HG02943 (cell line): ENCODE measurements around the gene GTSE1.
"Not testable (repeated sequence)": the region's sequence is repeated elsewhere in the genome, so short reads cannot be mapped to it uniquely, and the experiment has no call there.

Experiments used
- ATAC-seq: cut with Tn5 transposase; IDR thresholded peaks from one replicate; pipeline ENCODE4 v1.9.1; 2021; ENCODE audit warnings: mild to moderate bottlenecking, low read depth, moderate library complexity; ENCODE audit not compliant: unreplicated experiment

The GTSE1 gene

DNA sequence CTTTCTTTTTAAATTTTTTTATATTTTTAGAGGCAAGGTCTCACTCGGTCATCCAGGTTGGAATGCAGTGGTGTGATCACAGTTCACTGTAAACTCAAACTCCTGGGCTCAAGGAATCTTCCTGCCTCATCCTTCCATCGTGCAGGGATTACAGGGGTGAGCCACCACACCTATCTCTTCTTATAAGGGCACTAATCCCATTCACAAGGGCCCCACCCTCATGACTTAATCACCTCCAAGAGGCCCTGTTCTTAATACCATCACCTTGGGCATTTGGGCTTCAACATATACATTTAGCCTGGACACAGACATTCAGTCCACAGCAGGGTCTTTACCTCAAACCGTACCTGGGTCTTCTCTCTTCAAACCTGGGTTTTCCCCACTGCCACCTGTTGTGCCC lies 4.5 kb upstream of the GTSE1 start:
- no peak for ATAC-seq

DNA sequence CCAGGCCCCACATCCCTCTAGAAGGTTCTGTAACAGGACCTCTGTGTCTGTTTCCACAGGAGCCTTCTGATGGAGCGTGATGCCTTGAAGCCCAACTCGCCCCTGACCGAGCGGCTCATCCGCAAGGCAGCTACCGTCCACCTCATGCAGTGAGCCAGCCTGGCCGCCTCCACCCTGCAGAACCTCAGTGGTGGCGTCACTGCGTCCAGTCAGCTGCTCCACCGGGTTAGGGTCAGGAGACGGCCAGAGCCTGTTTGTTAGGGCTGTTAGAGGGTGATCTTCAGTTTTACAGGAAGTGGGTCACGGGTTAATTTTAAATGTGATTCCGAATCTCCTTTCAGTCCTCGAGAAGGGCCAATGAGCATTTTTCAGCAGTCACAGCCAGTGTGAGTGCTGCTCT lies 3.9 kb upstream of the GTSE1 start:
- no peak for ATAC-seq

DNA sequence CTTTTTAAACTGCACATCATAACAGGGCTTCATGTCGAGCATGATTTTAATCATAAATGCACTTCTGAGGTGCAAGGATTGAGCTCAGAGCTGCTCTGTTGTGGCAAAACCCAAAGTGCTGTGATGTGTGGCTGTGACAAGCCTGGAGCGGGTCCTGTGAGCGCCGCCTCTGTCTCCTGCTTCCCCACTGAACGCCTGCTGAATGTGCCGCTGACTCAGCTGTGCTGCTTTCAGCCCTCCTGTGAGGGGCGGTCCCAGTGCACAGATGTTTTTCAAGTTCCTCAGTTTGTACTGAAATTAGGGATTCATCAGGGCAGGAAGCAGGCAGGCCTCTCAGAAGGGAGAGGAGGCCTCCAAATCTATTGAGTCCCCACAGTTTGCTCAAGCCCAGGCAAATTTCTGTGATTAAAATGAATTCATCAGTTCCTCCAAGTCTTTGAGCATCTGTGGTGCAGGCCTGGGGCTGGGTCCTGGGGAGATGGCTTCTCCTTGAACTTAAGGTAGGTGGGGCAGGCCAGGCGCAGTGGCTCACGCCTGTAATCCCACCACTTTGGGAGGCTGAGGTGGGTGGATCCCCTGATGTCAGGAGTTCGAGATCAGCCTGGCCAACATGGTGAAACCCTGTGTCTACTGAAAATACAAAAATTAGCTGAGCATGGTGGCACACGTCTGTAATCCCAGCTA lies 3.0 kb upstream of the GTSE1 start:
- ATAC-seq: no peak

- ATAC-seq: no peak
These were observed 1.9 kb upstream of the GTSE1 start for GRCh38 chr22:46294784-46295183.

- no peak for ATAC-seq
These were observed 1.2 kb upstream of the GTSE1 start for GRCh38 chr22:46295277-46295971.

DNA sequence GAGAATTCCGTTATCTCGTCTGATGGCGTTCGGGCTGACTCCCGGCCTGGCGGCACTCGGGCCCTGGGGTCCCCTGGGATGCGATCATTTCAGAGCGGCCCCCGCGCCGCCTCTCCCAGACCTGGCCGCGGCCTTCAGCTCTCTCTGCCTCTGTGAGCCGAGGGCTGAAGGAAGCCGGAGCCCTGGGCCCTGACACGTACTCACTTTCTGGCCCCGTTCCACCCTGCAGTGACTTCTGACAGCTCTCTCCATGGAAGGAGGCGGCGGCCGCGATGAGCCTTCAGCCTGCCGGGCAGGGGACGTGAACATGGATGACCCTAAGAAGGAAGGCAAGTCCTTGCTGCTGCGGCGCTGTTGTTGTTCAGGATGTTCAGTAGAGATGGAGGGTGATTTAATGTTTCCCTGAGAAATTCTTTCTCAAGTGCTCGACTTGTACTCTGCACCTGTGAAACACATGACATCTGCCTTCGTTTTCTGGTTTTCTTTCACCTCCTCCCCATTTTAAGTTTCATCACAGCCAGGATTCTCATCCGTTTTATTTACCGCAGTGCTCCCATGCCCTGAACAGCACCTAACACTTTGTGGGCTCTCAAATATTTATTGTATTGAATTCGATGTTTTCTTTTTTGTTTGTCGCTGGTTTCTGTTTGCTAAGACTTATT lies 612 bp downstream of the GTSE1 start:
- ATAC-seq: peak; percentile 15

DNA sequence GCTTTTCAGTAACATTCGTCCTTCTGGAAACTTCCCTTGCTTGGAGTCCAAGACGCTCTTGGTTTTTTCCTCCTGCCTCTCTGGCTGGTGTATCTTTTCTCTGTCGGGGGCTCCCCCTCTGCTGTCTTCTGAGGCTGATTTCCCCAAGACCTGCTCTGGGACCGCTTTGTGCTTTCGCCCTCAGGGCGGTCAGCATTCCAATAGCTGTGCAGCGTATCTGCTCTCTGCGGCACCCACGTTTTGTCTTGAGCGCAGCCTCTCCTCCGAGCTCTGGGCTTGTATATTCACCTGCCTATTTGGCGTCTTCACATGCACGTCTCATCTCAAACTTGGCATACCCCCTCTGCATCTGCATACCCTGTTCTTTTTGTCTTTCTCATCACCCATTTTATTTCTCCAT lies 2.4 kb downstream of the GTSE1 start:
- no peak for ATAC-seq

DNA sequence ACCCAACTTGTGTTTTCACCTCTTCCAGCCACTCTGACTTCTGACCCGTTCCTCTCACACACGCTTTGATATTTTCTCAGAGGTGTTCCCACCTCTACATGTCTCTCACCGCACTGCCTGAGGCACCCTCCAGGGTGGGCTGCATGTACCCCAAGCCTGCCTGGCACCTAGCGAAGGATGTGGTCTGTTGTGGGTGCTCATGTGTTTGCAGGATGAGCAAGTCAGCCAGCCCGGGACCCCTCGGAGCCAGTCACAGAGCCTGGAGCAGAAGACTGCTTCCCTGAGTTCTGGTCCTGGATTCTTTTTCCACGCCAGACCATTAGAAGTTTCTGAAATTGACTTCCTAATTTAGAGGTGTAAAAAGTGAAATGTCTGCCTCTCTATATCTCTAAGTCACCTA lies 3.8 kb downstream of the GTSE1 start:
- ATAC-seq: no peak

GRCh38 chr22:46303347-46303965 lies 6.8 kb downstream of the GTSE1 start:
- no peak for ATAC-seq

GRCh38 chr22:46308283-46308988 lies 11.8 kb downstream of the GTSE1 start:
- no peak for ATAC-seq

- no peak for ATAC-seq
These were observed 12.9 kb downstream of the GTSE1 start for GRCh38 chr22:46309526-46310085.

GRCh38 chr22:46312056-46312455 lies 15.4 kb downstream of the GTSE1 start:
- no peak for ATAC-seq

GRCh38 chr22:46312848-46313247 lies 16.2 kb downstream of the GTSE1 start:
- ATAC-seq: not testable (repeated sequence)

DNA sequence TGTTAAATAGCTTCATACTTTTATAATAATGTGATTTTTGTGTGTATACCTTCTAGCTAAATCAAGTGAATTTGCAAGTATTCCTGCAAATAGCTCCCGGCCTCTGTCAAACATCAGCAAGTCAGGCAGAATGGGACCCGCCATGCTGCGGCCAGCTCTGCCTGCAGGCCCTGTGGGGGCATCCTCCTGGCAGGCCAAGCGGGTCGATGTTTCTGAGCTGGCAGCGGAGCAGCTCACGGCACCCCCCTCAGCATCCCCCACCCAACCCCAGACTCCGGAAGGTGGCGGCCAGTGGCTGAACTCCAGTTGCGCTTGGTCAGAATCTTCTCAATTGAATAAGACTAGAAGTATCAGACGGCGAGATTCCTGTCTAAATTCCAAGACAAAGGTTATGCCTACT lies 19.3 kb downstream of the GTSE1 start:
- ATAC-seq: no peak

- ATAC-seq: no peak
These were observed 21.0 kb downstream of the GTSE1 start for GRCh38 chr22:46317646-46318045.

- ATAC-seq: no peak
These were observed 21.9 kb downstream of the GTSE1 start for GRCh38 chr22:46318576-46318975.

DNA sequence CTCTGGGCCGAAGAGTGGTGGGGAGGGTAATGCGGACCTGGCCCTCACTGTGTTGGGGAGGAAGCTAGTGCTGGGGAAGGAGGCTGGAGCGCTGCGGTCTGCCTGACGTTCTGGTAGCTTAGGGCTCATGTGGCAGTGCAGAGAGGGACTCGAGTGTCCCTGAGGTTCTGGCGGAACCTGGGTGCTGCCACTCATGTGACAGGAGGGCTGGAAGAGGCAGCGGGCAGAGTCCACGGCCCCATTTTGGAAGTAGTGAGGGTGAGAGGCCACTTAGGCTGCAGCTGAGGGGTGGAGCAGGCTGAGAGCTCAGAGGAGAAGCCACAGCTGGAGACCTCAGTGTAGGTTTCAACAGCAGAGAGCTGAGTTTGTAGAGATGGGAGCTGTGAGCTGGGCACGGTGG lies 22.6 kb downstream of the GTSE1 start:
- no peak for ATAC-seq

DNA sequence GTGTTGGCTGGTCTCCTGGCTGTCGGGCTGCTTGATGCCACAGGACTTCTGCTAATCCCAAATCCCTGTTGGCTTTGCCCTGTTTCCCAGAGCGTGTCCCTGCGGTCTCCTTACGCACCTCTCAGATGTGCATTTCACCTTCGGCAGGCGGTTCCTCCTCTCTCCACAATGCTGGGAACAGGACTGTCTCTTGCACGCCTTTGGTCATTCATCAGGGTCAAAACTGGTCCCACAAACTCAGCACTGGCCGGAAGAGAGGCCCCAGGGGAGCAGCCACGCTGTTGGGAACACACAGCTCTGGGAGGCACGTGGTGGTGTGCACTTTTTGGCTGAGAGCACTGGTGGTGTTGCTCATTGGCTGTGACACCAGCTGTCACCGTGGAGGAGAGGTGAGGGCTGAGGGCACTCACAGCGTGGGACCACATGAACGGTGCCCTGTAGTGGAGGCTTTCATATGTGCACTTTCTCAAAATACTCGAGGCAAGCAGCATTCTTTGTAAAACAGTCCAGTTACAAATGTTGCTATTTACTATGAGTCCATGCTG lies 23.6 kb downstream of the GTSE1 start:
- no peak for ATAC-seq

DNA sequence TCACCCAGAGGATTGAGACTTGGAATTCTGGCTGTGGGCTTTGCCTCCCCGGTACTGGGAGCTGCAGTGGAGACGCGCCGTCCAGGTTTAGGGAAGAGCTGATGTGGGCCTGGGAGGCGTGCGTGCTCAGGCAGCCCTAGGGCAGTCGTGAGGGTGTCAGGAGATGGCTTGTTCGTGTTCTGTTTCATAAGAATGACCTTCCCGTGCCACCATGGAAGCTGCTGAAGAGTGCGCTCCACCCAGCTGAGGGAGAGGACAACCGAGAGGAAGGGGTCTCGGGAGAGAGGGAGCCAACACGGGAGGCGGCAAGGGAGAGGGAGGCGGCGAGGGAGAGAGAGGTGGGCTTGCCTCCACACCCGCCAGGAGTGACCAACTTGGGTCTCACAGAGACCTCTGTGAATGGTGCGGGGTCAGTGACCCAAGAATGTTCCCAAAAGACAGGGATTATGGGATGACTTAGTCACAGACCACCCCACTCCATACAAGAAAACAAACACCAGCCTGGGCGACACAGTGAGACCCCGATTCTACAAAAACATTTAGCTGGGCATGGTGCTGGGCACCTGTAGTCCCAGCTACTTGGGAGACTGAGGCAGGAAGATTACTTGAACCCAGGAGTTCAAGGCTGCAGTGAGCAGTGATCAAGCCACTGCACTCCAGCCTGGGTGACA lies 24.2 kb downstream of the GTSE1 start:
- ATAC-seq: no peak

DNA sequence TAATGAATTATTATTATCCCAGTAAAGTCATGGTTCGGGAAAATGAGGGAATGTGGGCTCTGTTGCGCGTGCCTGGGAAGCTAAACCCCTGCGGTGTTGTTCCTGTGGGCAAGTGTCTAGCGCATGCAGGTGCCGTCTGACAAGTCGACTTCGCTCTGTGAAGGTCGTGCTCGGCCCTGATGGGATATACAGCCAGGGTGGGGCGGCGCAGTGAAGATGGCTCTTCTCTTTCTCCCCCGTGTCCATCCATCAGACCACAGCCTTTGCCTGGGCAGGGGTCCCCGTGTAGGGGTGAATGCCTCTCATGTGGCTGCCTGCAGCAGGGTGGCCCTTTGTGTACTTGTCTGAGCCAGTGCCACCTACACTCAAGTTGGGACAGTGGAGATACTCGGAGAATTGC lies 26.0 kb downstream of the GTSE1 start:
- ATAC-seq: no peak
